K562 (cell line): ENCODE measurements around the gene PRSS1. TPM values are rescaled to one million over a fixed set of nuclear protein-coding genes. Genes with fewer than 3 reads are reported as not detected.

Experiments used
- ATAC-seq: fragments of 200-7000 bp; cut with Tn5 transposase; 3 replicates; pipeline ENCODE4 v1.9.1; 2020; ENCODE audit warnings: moderate library complexity
- BruUV-seq: library from RNA; stranded (reverse); fragments of 400-500 nt; replicated peaks from 2 replicates; lab custom pipeline; 2021; lab: Mats Ljungman, UMichigan
- CTCF ChIA-PET: fragments of 300-600 bp; formaldehyde crosslinking; extraction: SDS; loops from one replicate; lab custom pipeline; 2021; ENCODE audit warnings: low intra/inter-chr PET ratio; lab: Yijun Ruan, JAX
- POLR2A ChIA-PET: fragments of 300-600, 350-650 bp; sonication (Branson Sonifier 250); formaldehyde crosslinking; extraction: SDS; loops from one replicate; lab custom pipeline; 2021; ENCODE audit warnings: antibody characterized with exemption, inconsistent platforms; lab: Yijun Ruan, JAX
- DNase-seq, 4 experiments: peaks; one replicate each; pipeline versions ENCODE4 v3.0.0 to v3.0.0-alpha.2; 2011 to 2018; ENCODE audit warnings: low spot score in 3 of 4, mixed read lengths in 3 of 4; ENCODE audit errors: extremely low read depth in 1 of 4
- FAIRE-seq: peaks from 2 replicates; lab custom pipeline; 2011; peaks lifted over from hg19 to GRCh38; lab: Jason Lieb, UNC
- H2AFZ ChIP-seq: 2 replicates; pipeline ENCODE4 v1.6.0; 2011; ENCODE audit warnings: low read depth, low read length, control low read depth, inconsistent platforms
- H3K27ac ChIP-seq: fragments of 200-600 bp; 3 replicates; pipeline ENCODE4 v1.8.0; 2011; ENCODE audit warnings: low read depth, mild to moderate bottlenecking, control low read depth, inconsistent platforms, low read length, moderate library complexity, mixed read lengths; ENCODE audit errors: extremely low read depth
- H3K27me3 ChIP-seq, 2 experiments: fragments of 300-600 bp in 1 of 2; 2 replicates in 1 of 2; 3 replicates in 1 of 2; pipeline versions ENCODE4 v1.6.0 to v1.8.0; 2011; ENCODE audit warnings: inconsistent platforms in 2 of 2, low read length in 2 of 2, mild to moderate bottlenecking in 1 of 2, mixed read lengths in 1 of 2, moderate library complexity in 1 of 2; ENCODE audit not compliant: control insufficient read depth in 2 of 2, insufficient read depth in 2 of 2
- H3K36me3 ChIP-seq: fragments of 300-600 bp; 3 replicates; pipeline ENCODE4 v1.8.0; 2011; ENCODE audit warnings: mild to moderate bottlenecking, low read length, inconsistent platforms; ENCODE audit not compliant: control insufficient read depth, insufficient read depth
- H3K4me1 ChIP-seq, 2 experiments: fragments of 200-600 bp in 1 of 2; replicated peaks in 1 of 2; 2 replicates in 1 of 2; 3 replicates in 1 of 2; pipeline versions ENCODE4 v1.5.1 to v1.8.0; 2011; ENCODE audit warnings: inconsistent platforms in 2 of 2, low read length in 2 of 2, mild to moderate bottlenecking in 1 of 2, mixed read lengths in 1 of 2, moderate library complexity in 1 of 2; ENCODE audit not compliant: control insufficient read depth in 2 of 2, insufficient read depth in 2 of 2
- H3K4me2 ChIP-seq: 2 replicates; pipeline ENCODE4 v1.6.1; 2011; ENCODE audit warnings: low read length, control low read depth, inconsistent platforms, mixed read lengths; ENCODE audit not compliant: insufficient read depth
- H3K4me3 ChIP-seq: fragments of 200-600 bp; sonication (generic), shearing (Covaris generic); 2 replicates; pipeline ENCODE4 v1.5.1; 2016; ENCODE audit warnings: control low read depth, inconsistent platforms
- H3K79me2 ChIP-seq: fragments of 200-600 bp; 3 replicates; pipeline ENCODE4 v1.8.0; 2011; ENCODE audit warnings: low read length, inconsistent platforms; ENCODE audit not compliant: control insufficient read depth, insufficient read depth
- H3K9ac ChIP-seq, 2 experiments: 2 replicates each; pipeline versions ENCODE4 v1.6.0 to v1.6.1; 2011; ENCODE audit warnings: low read depth in 2 of 2, low read length in 2 of 2, control low read depth in 1 of 2, inconsistent platforms in 1 of 2, mild to moderate bottlenecking in 1 of 2, mixed read lengths in 1 of 2; ENCODE audit not compliant: insufficient read depth in 1 of 2
- H3K9me1 ChIP-seq: one replicate; pipeline ENCODE4 v1.6.0; 2011; ENCODE audit warnings: inconsistent platforms, mild to moderate bottlenecking, low read length, moderate library complexity; ENCODE audit not compliant: control insufficient read depth, insufficient read depth
- H3K9me3 ChIP-seq: replicated peaks from 2 replicates; pipeline ENCODE4 v1.5.1; 2011; ENCODE audit warnings: low read depth, low read length, inconsistent platforms; ENCODE audit not compliant: control insufficient read depth, insufficient read depth
- H4K20me1 ChIP-seq: replicated peaks from 2 replicates; pipeline ENCODE4 v1.6.1; 2011; ENCODE audit warnings: low read length, inconsistent platforms, mixed read lengths; ENCODE audit not compliant: control insufficient read depth, insufficient read depth
- BACH1 ChIP-seq: fragments of 200-800 bp; sonication (Bioruptor generic); IDR thresholded peaks from 2 replicates; pipeline ENCODE4 v1.6.1; 2016; ENCODE audit warnings: missing genetic modification characterization, missing compliant biosample characterization
- FOSL1 ChIP-seq: fragments of 200-800 bp; sonication (Bioruptor generic); conservative IDR thresholded peaks from 2 replicates; pipeline ENCODE4 v1.6.1; 2016; ENCODE audit warnings: missing genetic modification characterization, missing compliant biosample characterization
- HDGF ChIP-seq: fragments of 450-650 bp; IDR thresholded peaks from 2 replicates; pipeline ENCODE4 v1.6.1; 2016
- KLF6 ChIP-seq: fragments of 250-450 bp; sonication (Bioruptor Pico); IDR thresholded peaks from 2 replicates; pipeline ENCODE4 v1.4.0; 2020; ENCODE audit warnings: mild to moderate bottlenecking, moderate library complexity, borderline replicate concordance
- NFIC ChIP-seq: fragments of 450-650 bp; IDR thresholded peaks from 2 replicates; pipeline ENCODE4 v1.6.1; 2017; ENCODE audit warnings: mild to moderate bottlenecking, inconsistent platforms
- XRCC5 ChIP-seq: fragments of 200-400 bp; formaldehyde crosslinking; IDR thresholded peaks from 2 replicates; pipeline ENCODE4 v1.6.1; 2017; ENCODE audit warnings: low read depth, mild to moderate bottlenecking, low read length
- ZNF586 ChIP-seq: fragments of 450-650 bp; formaldehyde crosslinking; conservative IDR thresholded peaks from 2 replicates; pipeline ENCODE4 v1.4.0; 2020; ENCODE audit warnings: mild to moderate bottlenecking, moderate library complexity
- ZNF830 ChIP-seq: fragments of 250-450 bp; sonication (Bioruptor Pico); IDR thresholded peaks from 2 replicates; pipeline ENCODE4 v1.5.0; 2021; ENCODE audit warnings: mild to moderate bottlenecking
- WGBS: fragments of 100-300 bp; shearing (Covaris generic); methylation state at CpG from one replicate; pipeline ENCODE4 v1.1.6; 2016; ENCODE audit warnings: low coverage, mixed read lengths; ENCODE audit not compliant: insufficient coverage; ENCODE audit errors: missing lambda C conversion rate; 5-methylcytosine and 5-hydroxymethylcytosine counted together
- in situ Hi-C: fragments of 300-500 bp; cut with MboI; formaldehyde crosslinking; loops from 4 replicates; pipeline ENCODE4 v1.15.0; 2018; ENCODE audit warnings: inconsistent platforms, mixed read lengths
- intact Hi-C: fragments of 100-400 bp; cut with micrococcal nuclease; formaldehyde crosslinking; loops from 2 replicates; pipeline ENCODE4 v1.14.2; 2022
- polyA plus RNA-seq, 8 experiments: library from polyadenylated mRNA; depleted of rRNA in 4 of 8; stranded (reverse) in 5 of 8; unstranded in 3 of 8; fragments of >200 nt; fragmentation: Nextera tagmentation in 2 of 8; fragmentation: Illumina TruSeq in 1 of 8; extraction: Ambion mirVana in 2 of 8; extraction: Trizol in 1 of 8; gene quantifications; 2 replicates each; pipeline versions ENCODE4 v1.2.1 to v1.2.3, GENCODE V29; 2011 to 2014; ENCODE audit warnings: inconsistent platforms in 1 of 8, missing spikeins in 1 of 8
- total RNA-seq, 7 experiments: library from RNA; depleted of rRNA in 6 of 7; stranded (reverse); fragments of >200 nt in 6 of 7; fragmentation: Illumina TruSeq in 2 of 7; extraction: Trizol in 2 of 7; gene quantifications; 2 replicates each; pipeline versions ENCODE4 v1.2.1 to v1.2.3, GENCODE V29; 2011 to 2021; ENCODE audit warnings: low replicate concordance in 1 of 7
- TF ChIP-seq, protein P1 (sequence below): sonication (generic); formaldehyde crosslinking; IDR thresholded peaks from 2 replicates; pipeline ENCODE4 v1.8.0; 2023; ENCODE audit warnings: missing genetic modification reagents, mild to moderate bottlenecking, borderline replicate concordance

PRSS1 gene
- total and polyA plus RNA-seq, 9 of the 15 experiments (the other 6 are each of a cell fraction or from before 2014, with no cell fraction given) = 0.07 to 6.6 (median 0.20) TPM; not detected in 6

DNA sequence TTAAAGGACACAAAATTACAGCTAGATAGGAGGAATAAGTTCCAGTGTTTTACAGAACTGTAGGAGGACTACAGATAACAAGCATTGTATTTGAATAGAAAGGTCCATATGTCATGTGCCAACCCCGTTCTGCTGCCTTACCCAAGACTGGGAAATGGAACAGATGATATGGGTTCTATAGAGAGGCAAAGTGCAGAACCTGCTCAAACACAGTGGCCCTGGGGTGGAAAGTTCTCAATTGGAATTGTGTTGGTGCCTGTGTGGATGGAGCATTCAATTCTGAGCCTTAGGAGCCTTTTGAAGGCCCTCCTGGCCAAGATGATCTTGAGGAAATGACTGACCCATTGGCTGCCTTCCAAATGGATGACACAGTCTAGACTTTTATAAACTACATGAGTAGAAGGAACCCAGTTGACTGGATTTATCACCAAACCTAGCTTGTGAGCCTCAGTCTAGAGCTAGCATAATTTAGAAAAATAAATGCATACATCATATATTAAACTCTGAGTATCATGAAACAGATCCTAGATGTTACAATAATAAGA is 4.1 kb upstream of the PRSS1 start:
- ATAC-seq = no peak
- CTCF ChIA-PET = no interaction called here
- intact Hi-C loops (no loop called here), in situ Hi-C loops (no loop called here)
- DNase-seq = peak in 1 of 4 experiments; percentile 14
- no peaks in the 10 kb centered on the region for H3K79me2 ChIP-seq
- no peak overlapping the region for H3K4me3 ChIP-seq
- no peak overlapping the region for H2AFZ ChIP-seq
- no peaks in the 10 kb centered on the region for H3K4me1 ChIP-seq
- WGBS = 0% methylated on average over 1 of the region's 1 CpG
- H3K9me3 ChIP-seq = no peaks in the 10 kb centered on the region
- POLR2A ChIA-PET = no interaction called here
- BruUV-seq = no TSS peak
- H4K20me1 ChIP-seq = no peaks in the 10 kb centered on the region
- H3K9ac ChIP-seq = no peak overlapping the region
- peak; percentile 75 for TF ChIP-seq FOSL1 (tag)
- no peak for TF ChIP-seq BACH1
- TF ChIP-seq NFIC = peak; percentile 39
- H3K4me2 ChIP-seq = no peak overlapping the region
- no peak for FAIRE-seq
- H3K27me3 ChIP-seq = peaks cover 3 to 18% of the 10 kb centered on the region in 2 experiments; a peak in 3 of 5 replicates
- H3K9me1 ChIP-seq = no peaks in the 10 kb centered on the region
- H3K27ac ChIP-seq = no peak overlapping the region
- no peaks in the 10 kb centered on the region for H3K36me3 ChIP-seq

DNA sequence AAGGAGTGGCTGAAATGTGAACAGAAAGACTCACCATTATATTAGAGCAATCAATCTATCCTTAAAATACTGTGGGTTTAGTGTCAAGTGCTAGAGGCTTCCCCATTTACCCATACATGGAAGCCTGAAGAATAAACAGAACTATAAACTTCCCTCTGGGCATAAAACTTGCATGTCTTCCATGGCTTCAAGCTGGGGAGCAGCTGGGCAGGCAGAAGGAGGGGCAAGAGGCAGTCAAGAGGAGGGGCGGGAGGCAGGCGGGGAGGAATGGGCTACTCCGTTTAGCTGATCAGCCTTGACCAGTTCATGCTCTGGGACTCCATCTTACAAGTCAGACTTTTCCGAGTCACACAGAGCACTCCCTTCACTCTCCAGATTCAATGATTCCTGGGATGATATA is 3.5 kb upstream of the PRSS1 start:
- DNase-seq (no peak), FAIRE-seq (no peak), ATAC-seq (no peak)
- CTCF ChIA-PET = no interaction called here
- H3K9me1 ChIP-seq = no peaks in the 10 kb centered on the region
- no peak overlapping the region for H3K4me3 ChIP-seq
- no peaks in the 10 kb centered on the region for H3K79me2 ChIP-seq
- H3K27ac ChIP-seq = no peak overlapping the region
- POLR2A ChIA-PET = no interaction called here
- no peaks in the 10 kb centered on the region for H3K36me3 ChIP-seq
- H3K9me3 ChIP-seq = no peaks in the 10 kb centered on the region
- BruUV-seq = no TSS peak
- no peaks in the 10 kb centered on the region for H3K4me1 ChIP-seq
- H3K9ac ChIP-seq = no peak overlapping the region
- in situ Hi-C loops = no loop called here
- H3K4me2 ChIP-seq = no peak overlapping the region
- peaks cover 3 to 19% of the 10 kb centered on the region in 2 experiments; a peak in 4 of 5 replicates for H3K27me3 ChIP-seq
- no peak overlapping the region for H2AFZ ChIP-seq
- intact Hi-C loops = no loop called here
- 0% methylated on average over 4 of the region's 4 CpGs for WGBS
- no peaks in the 10 kb centered on the region for H4K20me1 ChIP-seq
- TF ChIP-seq HDGF (no peak), KLF6 (CRISPR knock-in tag) (no peak), ZNF586 (CRISPR knock-in tag) (no peak), ZNF830 (CRISPR knock-in tag) (no peak), XRCC5 (no peak)
- TF ChIP-seq, protein P1, sequence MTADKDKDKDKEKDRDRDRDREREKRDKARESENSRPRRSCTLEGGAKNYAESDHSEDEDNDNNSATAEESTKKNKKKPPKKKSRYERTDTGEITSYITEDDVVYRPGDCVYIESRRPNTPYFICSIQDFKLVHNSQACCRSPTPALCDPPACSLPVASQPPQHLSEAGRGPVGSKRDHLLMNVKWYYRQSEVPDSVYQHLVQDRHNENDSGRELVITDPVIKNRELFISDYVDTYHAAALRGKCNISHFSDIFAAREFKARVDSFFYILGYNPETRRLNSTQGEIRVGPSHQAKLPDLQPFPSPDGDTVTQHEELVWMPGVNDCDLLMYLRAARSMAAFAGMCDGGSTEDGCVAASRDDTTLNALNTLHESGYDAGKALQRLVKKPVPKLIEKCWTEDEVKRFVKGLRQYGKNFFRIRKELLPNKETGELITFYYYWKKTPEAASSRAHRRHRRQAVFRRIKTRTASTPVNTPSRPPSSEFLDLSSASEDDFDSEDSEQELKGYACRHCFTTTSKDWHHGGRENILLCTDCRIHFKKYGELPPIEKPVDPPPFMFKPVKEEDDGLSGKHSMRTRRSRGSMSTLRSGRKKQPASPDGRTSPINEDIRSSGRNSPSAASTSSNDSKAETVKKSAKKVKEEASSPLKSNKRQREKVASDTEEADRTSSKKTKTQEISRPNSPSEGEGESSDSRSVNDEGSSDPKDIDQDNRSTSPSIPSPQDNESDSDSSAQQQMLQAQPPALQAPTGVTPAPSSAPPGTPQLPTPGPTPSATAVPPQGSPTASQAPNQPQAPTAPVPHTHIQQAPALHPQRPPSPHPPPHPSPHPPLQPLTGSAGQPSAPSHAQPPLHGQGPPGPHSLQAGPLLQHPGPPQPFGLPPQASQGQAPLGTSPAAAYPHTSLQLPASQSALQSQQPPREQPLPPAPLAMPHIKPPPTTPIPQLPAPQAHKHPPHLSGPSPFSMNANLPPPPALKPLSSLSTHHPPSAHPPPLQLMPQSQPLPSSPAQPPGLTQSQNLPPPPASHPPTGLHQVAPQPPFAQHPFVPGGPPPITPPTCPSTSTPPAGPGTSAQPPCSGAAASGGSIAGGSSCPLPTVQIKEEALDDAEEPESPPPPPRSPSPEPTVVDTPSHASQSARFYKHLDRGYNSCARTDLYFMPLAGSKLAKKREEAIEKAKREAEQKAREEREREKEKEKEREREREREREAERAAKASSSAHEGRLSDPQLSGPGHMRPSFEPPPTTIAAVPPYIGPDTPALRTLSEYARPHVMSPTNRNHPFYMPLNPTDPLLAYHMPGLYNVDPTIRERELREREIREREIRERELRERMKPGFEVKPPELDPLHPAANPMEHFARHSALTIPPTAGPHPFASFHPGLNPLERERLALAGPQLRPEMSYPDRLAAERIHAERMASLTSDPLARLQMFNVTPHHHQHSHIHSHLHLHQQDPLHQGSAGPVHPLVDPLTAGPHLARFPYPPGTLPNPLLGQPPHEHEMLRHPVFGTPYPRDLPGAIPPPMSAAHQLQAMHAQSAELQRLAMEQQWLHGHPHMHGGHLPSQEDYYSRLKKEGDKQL (CRISPR knock-in tag) = no peak
